Stimulated activated CD4-positive, alpha-beta T cell treated with anti-CD3 and anti-CD28 coated beads, Interleukin-12 subunit alpha, Interleukin-12 subunit beta, amount 100 ng/mL, for 4 hours (primary cell): ENCODE data around the gene ARFGAP1.
"Not testable (repeated sequence)": the region's sequence is repeated elsewhere in the genome, so short reads cannot be mapped to it uniquely, and the experiment has no call there.

Experiments
- DNase-seq: peaks from one replicate; pipeline ENCODE4 v3.0.0-alpha.2; 2020

ARFGAP1 gene

GRCh38 chr20:63241272-63241671, 31.3 kb upstream of the ARFGAP1 start:
- no peak for DNase-seq

GRCh38 chr20:63242736-63243135, 29.9 kb upstream of the ARFGAP1 start:
- DNase-seq: no peak

- no peak for DNase-seq
These were observed 28.9 kb upstream of the ARFGAP1 start for GRCh38 chr20:63243604-63244247.

GRCh38 chr20:63244468-63244867, 28.1 kb upstream of the ARFGAP1 start:
- DNase-seq: no peak

GRCh38 chr20:63246490-63247288, 25.9 kb upstream of the ARFGAP1 start:
- no peak for DNase-seq

- no peak for DNase-seq
These were observed 24.9 kb upstream of the ARFGAP1 start for GRCh38 chr20:63247671-63248228.

- DNase-seq: no peak
These were observed 23.6 kb upstream of the ARFGAP1 start for GRCh38 chr20:63248835-63249591.

GRCh38 chr20:63249891-63250290, 22.7 kb upstream of the ARFGAP1 start:
- no peak for DNase-seq

GRCh38 chr20:63251350-63251749, 21.3 kb upstream of the ARFGAP1 start:
- DNase-seq: not testable (repeated sequence)

GRCh38 chr20:63252284-63252711, 20.3 kb upstream of the ARFGAP1 start:
- no peak for DNase-seq

GRCh38 chr20:63253065-63253437, 19.6 kb upstream of the ARFGAP1 start:
- no peak for DNase-seq

GRCh38 chr20:63253438-63254231, 19.0 kb upstream of the ARFGAP1 start:
- DNase-seq: no peak

GRCh38 chr20:63254232-63254605, 18.4 kb upstream of the ARFGAP1 start, which contains the start of gene NKAIN4:
TSS of gene NKAIN4 (minus strand) at chr20:63254463. CDS start at chr20:63254450, 13 bp downstream.
- no peak for DNase-seq

- no peak for DNase-seq
These were observed 17.8 kb upstream of the ARFGAP1 start for GRCh38 chr20:63254606-63255384.

GRCh38 chr20:63255931-63256704, 16.5 kb upstream of the ARFGAP1 start:
- DNase-seq: no peak

GRCh38 chr20:63256954-63257353, 15.7 kb upstream of the ARFGAP1 start:
- no peak for DNase-seq

GRCh38 chr20:63257629-63258028, 15.0 kb upstream of the ARFGAP1 start:
- no peak for DNase-seq

- DNase-seq: no peak
These were observed 13.8 kb upstream of the ARFGAP1 start for GRCh38 chr20:63258781-63259180.

GRCh38 chr20:63259734-63260460, 12.7 kb upstream of the ARFGAP1 start:
- no peak for DNase-seq

GRCh38 chr20:63260521-63260920, 12.1 kb upstream of the ARFGAP1 start:
- DNase-seq: no peak
